Neural progenitor cell (in vitro differentiated cells): Measurements from ENCODE around the gene TBC1D23.

Experiments
- CTCF ChIP-seq: fragments of 200-600 bp; sonication (generic); IDR thresholded peaks from 2 replicates; pipeline ENCODE4 v1.5.1; 2017; ENCODE audit warnings: antibody characterized with exemption, mild to moderate bottlenecking
- EZH2 ChIP-seq: fragments of 200-600 bp; sonication (generic); IDR thresholded peaks from 2 replicates; pipeline ENCODE4 v1.6.1; 2017; ENCODE audit warnings: antibody characterized with exemption, mild to moderate bottlenecking, moderate library complexity
- EZH2phosphoT487 ChIP-seq: fragments of 200-600 bp; sonication (generic); IDR thresholded peaks from 2 replicates; pipeline ENCODE4 v1.6.1; 2017; ENCODE audit warnings: antibody characterized with exemption

- TF ChIP-seq EZH2 (no peak), EZH2phosphoT487 (no peak), CTCF (no peak)
Measured at GRCh38 chr3:100245927-100246326, 14.9 kb upstream of the TBC1D23 start.
